DOHH2 (cell line): ENCODE results near the gene CCKAR.

Source experiments
- CTCF ChIP-seq: fragments of 200-600 bp; sonication (generic); IDR thresholded peaks from one replicate; pipeline ENCODE4 v1.5.1; 2014; ENCODE audit warnings: antibody characterized with exemption, mild to moderate bottlenecking, low read depth, low read length; ENCODE audit not compliant: poor library complexity, severe bottlenecking
- EZH2phosphoT487 ChIP-seq: fragments of 200-600 bp; sonication (generic); IDR thresholded peaks from 2 replicates; pipeline ENCODE4 v1.6.1; 2017; ENCODE audit warnings: borderline replicate concordance, mild to moderate bottlenecking, antibody characterized with exemption, low read length, moderate library complexity, mixed read lengths

GRCh38 chr4:26468977-26469376, 21.3 kb downstream of the CCKAR start:
- TF ChIP-seq EZH2phosphoT487 = no peak
- TF ChIP-seq CTCF = no peak
